Stimulated activated memory B cell treated with anti-CD40 and anti-IgM and Interleukin-4, amounts not matched to agents 10 μg/mL and 1 μg/mL and 100 μg/mL, for 72 hours (primary cell): Measurements from ENCODE around the gene RNF182.

ENCODE experiments used
- ATAC-seq: fragments of 150-1000 bp; cut with Tn5 transposase; 2 replicates; pipeline ENCODE4 v1.10.0; 2021
- H3K27ac Mint-ChIP-seq: one replicate; pipeline ENCODE4 v1.8.0; 2022; ENCODE audit warnings: mild to moderate bottlenecking, mixed read lengths
- H3K27me3 Mint-ChIP-seq: one replicate; pipeline ENCODE4 v1.8.0; 2022; ENCODE audit warnings: mixed read lengths
- H3K36me3 Mint-ChIP-seq: one replicate; pipeline ENCODE4 v1.8.0; 2022; ENCODE audit warnings: mixed read lengths
- H3K4me1 Mint-ChIP-seq: one replicate; pipeline ENCODE4 v1.8.0; 2022; ENCODE audit warnings: mixed read lengths
- H3K4me3 Mint-ChIP-seq: one replicate; pipeline ENCODE4 v1.8.0; 2022; ENCODE audit warnings: mild to moderate bottlenecking, moderate library complexity, mixed read lengths
- H3K9me3 Mint-ChIP-seq: one replicate; pipeline ENCODE4 v1.8.0; 2022; ENCODE audit warnings: mixed read lengths

Gene RNF182

DNA sequence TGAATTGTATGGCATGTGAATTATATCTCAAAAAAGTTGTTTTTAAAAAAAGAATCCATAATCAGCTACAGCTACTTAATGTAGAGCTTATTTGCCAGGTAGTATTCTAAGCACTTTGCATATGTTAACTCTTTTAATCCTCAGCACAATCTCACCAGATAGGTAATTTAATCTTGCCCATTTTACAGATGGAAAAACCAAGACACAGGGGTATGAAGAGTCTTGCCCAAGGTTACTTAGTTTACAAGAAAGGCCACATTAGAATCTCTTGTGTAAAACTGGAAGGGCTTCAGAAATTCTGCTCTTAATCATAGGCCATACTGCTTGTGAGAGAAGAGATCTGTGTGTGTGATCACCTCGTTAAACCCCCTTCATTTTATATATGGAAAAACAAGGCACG is 13.4 kb upstream of the RNF182 start:
- no peak overlapping the region for H3K4me3 Mint-ChIP-seq
- H3K27me3 Mint-ChIP-seq: no peaks in the 10 kb centered on the region
- no peaks in the 10 kb centered on the region for H3K36me3 Mint-ChIP-seq
- H3K4me1 Mint-ChIP-seq: peaks cover 3% of the 10 kb centered on the region
- ATAC-seq: no peak
- no peak overlapping the region for H3K27ac Mint-ChIP-seq
- H3K9me3 Mint-ChIP-seq: no peaks in the 10 kb centered on the region

DNA sequence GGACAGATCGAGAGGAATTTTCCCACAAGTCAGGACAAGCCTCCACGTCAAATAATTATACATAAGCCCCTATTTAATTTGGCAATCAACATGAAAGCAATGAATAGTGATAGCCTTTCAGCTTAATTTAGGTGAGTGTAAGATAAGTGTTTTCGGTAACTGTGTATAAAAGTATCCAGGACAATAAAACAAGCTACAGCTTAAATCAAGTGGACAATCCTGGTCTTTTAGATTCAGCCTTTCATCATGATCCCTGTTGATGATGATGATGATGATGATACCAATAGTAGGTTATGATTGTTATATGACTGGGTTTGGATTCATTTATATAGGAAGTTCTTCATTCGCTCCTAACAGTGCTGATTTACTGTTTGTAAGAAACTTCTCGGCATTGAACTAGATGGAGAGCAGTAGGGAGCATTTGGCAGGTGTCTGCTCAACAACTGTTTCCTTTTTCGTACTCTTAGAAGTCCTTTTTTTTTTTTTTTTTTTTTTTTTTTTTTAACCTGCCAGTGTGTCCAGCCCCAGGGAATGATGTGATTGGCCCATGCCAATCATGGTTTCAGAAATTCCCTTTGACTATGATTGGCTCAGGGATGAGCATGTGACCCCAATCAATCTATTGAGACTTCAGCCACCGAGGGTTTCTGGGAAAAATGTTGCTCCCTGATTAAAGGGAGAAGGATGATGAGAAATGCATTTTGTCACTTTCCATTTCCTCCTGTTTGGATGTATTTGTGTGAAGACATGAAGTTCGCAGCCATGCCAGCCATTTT is 11.3 kb upstream of the RNF182 start:
- Mint-ChIP-seq H3K27me3 (no peaks in the 10 kb centered on the region), H3K4me1 (peaks cover 6% of the 10 kb centered on the region), H3K36me3 (no peaks in the 10 kb centered on the region), H3K9me3 (no peaks in the 10 kb centered on the region), H3K4me3 (no peak overlapping the region), H3K27ac (no peak overlapping the region)
- ATAC-seq: no peak

DNA sequence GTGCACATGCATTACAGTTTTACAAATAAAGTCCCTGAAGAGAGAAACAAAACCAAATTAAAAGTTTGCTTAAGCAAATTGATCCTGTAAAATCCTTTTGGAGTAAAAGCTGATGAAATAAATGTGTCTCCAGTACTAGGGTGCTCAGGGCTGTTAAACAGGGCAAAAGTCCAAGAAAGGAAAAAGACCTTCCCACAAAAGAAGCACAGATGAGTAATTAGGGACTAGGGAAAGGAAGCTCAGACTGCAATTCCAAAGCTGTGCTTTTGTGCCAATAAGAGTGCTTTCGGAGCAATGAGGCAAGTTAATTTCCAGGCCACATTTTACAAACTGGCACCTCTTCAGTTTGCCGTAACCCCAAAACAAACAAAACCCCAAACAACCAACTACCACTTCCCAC is 10.4 kb upstream of the RNF182 start:
- Mint-ChIP-seq H3K27ac (no peak overlapping the region), H3K4me3 (no peak overlapping the region), H3K4me1 (peaks cover 6% of the 10 kb centered on the region), H3K27me3 (no peaks in the 10 kb centered on the region), H3K9me3 (no peaks in the 10 kb centered on the region), H3K36me3 (no peaks in the 10 kb centered on the region)
- no peak for ATAC-seq

DNA sequence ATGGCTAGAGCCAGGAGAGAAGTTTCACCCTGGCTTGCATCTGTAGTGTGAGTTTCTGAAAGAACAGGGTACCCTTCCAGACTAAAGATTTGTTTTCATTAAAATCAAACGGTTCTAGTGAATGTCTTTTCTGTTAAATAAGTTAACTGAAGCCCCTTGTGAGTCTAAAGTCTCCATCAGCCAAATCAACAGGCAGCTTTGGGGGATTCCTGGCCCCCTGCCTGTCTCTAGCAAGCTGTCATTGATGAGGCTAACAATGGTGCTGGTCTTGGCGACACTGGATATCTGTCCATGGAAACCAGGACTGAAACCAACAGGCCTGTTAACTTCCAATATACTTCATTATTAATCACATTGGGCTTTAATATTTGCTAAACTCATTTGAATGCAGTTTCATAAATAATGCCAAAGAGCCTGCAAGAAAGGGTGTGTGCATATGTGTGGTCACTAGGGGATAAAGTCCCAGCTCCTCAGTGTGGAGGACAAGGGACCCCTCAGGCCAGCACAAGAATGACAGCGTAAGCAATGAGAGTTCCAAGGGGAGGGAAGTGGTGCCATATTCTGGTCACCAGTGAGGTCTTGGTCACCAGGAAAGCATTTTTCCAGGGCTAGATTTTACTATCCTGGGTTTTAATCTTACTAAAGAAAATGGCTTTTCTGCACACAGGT is 9.1 kb upstream of the RNF182 start:
- H3K4me3 Mint-ChIP-seq: no peak overlapping the region
- no peaks in the 10 kb centered on the region for H3K27me3 Mint-ChIP-seq
- peaks cover 6% of the 10 kb centered on the region for H3K4me1 Mint-ChIP-seq
- H3K36me3 Mint-ChIP-seq: no peaks in the 10 kb centered on the region
- H3K9me3 Mint-ChIP-seq: no peaks in the 10 kb centered on the region
- H3K27ac Mint-ChIP-seq: no peak overlapping the region
- ATAC-seq: no peak

DNA sequence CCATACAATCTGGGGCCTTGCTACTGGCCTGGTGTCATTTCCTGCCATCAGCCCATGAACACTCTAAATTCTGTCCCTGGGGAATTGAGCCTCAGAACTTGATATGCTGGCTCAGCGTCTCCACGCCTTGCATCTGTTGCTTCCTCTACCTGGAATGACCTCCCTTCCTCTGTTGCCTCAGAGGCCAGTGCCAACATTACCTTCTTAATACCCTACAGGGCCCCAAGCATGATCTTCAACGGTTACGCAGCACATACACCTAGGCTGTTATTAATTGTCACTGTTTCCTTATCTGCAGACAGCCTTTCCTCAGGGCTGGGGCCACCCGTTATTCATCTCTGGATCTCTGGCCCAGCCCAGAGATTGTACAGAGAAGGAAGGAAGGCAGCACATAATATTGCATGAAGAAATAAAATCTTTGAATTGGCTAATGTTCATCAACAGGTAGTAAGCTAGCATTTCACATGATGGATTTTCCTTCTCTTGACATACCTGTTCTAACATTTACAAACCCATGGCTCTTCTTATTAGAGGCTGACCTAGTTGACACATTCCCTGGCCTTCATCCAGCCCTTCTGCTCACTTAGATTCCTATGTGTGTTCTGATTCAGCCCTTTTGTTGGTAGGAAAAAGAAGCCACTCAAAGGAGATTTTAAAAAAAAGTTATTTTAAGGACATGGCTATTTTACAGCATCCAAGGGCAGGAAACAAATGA is 8.4 kb upstream of the RNF182 start:
- Mint-ChIP-seq H3K4me3 (no peak overlapping the region), H3K27me3 (no peaks in the 10 kb centered on the region), H3K4me1 (peaks cover 6% of the 10 kb centered on the region), H3K36me3 (no peaks in the 10 kb centered on the region), H3K27ac (no peak overlapping the region), H3K9me3 (no peaks in the 10 kb centered on the region)
- ATAC-seq: no peak

DNA sequence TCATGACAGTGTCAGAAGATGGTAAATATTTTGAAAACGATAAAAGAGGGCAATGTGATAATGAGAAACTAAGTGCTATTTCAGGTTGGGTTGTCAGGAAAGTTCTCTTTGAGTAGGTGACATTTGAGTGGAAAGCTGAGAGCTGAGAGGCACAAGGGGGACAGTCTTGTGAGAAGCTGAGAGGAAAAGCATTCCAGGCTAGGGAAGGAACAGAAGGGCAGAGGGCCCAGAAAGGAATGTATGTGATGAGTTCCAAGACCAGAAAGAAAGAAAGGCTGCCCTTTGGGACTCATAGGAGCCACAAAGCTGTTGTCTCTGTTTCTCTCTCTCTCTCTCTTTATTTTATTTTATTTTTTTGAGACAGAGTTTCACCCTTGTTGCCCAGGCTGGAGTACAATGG is 7.6 kb upstream of the RNF182 start:
- Mint-ChIP-seq H3K4me3 (no peak overlapping the region), H3K36me3 (no peaks in the 10 kb centered on the region), H3K27ac (no peak overlapping the region), H3K9me3 (no peaks in the 10 kb centered on the region), H3K27me3 (no peaks in the 10 kb centered on the region), H3K4me1 (peaks cover 6% of the 10 kb centered on the region)
- ATAC-seq: no peak

DNA sequence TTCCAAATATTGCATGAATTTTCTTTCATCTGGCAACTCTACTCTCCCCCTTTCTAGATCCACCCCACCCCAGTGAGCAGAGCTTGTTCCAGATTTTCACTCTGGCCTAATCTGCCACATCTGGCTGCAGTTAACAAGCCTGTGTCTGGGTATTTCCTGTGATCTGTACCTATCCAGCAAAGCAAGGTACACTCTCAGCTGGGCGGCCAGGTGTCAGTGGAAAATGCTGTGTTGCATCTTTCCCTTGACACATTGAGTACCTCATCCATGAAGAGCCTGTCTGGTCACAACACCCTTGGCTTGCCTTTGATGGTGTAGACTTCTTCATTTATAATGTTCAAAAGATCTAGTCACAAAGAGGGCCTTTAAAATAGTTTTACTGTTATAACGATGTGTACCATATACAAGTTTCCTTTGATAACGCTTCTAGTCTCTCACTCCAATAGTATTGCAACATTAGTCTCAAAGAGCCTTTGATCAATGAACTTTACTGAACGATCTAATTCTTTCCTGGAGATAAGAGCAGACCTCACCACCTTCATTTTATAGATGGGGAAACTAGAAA is 6.0 kb upstream of the RNF182 start:
- Mint-ChIP-seq H3K36me3 (no peaks in the 10 kb centered on the region), H3K4me3 (no peak overlapping the region), H3K9me3 (no peaks in the 10 kb centered on the region), H3K27me3 (peaks cover 2% of the 10 kb centered on the region), H3K4me1 (peaks cover 6% of the 10 kb centered on the region), H3K27ac (no peak overlapping the region)
- no peak for ATAC-seq

DNA sequence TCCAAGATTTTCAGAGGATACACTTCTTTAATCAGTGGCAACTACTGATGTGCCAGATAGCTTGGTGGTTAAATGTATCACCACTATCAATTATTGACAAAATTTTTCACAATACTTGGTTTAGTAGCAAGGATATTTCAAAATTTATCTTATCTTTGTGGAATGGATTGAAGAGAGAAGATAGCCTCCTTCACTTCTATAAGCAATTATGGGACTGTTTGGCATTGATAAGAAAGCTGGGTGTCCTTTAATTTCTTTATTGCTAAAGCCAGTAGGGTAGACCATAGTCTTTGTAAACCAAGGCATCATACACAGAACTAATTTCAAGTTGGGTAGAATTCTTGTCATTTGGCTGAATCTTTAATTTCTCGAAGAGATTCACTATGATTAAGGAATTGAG is 4.9 kb upstream of the RNF182 start:
- H3K9me3 Mint-ChIP-seq: no peaks in the 10 kb centered on the region
- ATAC-seq: no peak
- no peak overlapping the region for H3K4me3 Mint-ChIP-seq
- H3K27ac Mint-ChIP-seq: no peak overlapping the region
- H3K36me3 Mint-ChIP-seq: no peaks in the 10 kb centered on the region
- peaks cover 16% of the 10 kb centered on the region for H3K4me1 Mint-ChIP-seq
- H3K27me3 Mint-ChIP-seq: peaks cover 13% of the 10 kb centered on the region

DNA sequence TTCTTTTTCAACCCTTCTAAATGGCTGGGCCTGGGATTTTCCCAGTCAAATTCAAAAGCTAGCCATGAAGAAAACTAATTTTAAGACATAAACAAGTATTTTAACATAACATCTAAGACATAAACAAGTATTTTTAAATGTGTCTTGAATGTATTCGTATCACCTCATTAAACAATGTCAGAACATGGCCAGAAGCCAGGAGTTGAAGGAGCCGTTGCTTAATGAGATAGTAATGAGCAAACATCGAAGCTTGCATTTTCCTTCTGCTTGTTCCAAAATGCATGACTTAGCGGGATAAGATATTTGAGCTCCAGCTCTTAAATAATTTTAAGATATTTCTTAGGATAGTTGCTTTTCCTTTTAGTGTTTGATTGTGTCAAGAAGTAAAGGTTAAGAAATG is 4.2 kb upstream of the RNF182 start:
- no peak for ATAC-seq
- no peak overlapping the region for H3K4me3 Mint-ChIP-seq

DNA sequence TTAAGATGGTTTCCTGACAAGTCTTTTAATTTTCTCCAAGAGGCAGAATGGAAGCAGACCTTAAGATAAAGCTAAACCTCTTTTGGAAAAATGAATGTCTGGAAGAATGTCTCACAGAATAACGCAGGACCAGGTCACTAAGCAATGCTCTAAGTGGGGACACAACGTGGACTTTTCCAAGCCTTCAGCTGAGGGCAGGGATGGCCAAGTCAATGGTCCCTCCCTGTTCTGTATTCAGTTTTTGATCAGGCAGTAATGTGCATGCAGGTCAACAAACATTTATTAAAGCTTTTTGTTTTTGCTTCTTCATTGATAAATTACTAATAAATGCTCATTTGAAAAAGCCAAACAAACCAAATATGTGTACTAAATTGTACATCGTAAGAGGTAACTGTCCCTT is 2.0 kb upstream of the RNF182 start:
- Mint-ChIP-seq H3K4me3 (no peak overlapping the region), H3K9me3 (no peaks in the 10 kb centered on the region), H3K4me1 (peaks cover 17% of the 10 kb centered on the region), H3K36me3 (no peaks in the 10 kb centered on the region), H3K27me3 (peaks cover 38% of the 10 kb centered on the region), H3K27ac (no peak overlapping the region)
- ATAC-seq: no peak

More for the DNA sequence above, 4.2 kb upstream of the RNF182 start:
- Mint-ChIP-seq H3K27ac (no peak overlapping the region), H3K9me3 (no peaks in the 10 kb centered on the region), H3K27me3 (peaks cover 17% of the 10 kb centered on the region), H3K36me3 (no peaks in the 10 kb centered on the region), H3K4me1 (peaks cover 19% of the 10 kb centered on the region)

DNA sequence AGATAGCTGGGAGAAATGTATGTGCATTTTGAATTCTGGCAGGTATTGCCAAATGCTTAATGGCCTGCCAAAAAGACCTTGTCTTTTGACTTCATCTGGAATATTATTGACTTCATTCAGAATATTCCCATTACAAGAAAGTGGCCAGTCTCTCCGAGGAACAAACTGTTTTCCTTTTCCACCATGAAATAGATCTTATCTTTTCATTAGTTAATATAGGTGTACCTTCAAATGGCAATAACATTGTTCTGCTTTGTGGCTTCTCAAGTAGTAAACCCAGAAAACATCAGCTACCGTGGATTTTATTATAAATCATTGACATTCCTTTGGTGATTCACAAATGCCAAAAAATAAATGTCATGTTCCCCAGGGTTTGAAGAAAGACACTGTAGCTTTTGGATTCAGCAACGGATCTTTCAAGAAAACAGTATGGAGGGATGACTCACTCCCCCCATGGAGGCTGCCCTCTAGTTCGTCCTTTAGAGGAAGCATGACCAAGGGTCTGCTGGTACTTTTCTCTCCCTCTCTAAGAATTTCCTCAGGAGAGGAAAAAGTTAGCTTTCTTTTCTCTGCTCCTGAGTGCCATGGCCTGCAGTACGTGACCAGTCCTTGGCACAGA is 1.1 kb upstream of the RNF182 start:
- ATAC-seq: no peak
- Mint-ChIP-seq H3K27ac (peak overlapping the region; percentile 42), H3K9me3 (no peaks in the 10 kb centered on the region), H3K4me3 (peak overlapping the region; percentile 82), H3K27me3 (peaks cover 47% of the 10 kb centered on the region), H3K36me3 (no peaks in the 10 kb centered on the region), H3K4me1 (peaks cover 17% of the 10 kb centered on the region)

DNA sequence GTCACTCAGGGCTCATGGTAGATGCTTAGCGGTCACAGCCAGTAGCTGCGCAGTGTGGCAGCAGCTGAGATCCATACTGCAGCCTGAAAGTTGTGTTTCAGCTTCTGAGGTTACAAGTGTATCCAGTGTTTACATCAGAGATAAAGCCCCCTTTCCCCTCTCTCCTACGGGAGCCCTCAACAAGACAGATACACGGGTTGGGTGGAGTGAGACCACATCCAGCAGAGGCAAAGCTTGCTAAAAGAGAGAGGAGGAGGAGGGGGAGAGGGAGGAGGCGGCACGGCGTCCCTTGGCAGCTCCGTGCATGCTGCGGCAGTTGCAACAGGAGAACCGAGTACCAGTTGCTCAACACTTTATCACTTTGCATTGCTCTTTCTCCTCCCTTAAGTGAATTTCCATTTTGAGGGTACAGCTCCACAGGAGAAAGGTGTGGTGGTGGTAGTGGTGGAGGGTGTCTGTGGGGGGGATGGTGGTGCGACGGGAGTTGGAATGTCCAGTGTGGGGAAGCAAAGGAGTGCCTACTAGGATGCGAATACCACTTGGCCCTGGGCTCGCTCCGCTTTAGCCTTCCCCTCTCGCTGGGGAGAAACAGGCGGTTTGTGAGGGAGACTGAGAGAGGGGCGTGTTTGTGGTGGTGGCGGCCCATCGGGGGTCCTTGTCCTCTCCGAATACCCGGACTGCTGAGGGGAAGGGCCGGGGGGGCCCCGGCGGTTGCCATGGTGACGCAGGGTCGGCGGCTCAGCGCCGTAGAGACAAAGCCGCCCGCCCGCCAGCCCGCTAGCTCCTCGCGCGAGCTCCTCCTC is 405 bp upstream of the RNF182 start:
- H3K36me3 Mint-ChIP-seq: no peaks in the 10 kb centered on the region
- H3K27me3 Mint-ChIP-seq: peaks cover 54% of the 10 kb centered on the region
- peak overlapping the region; percentile 42 for H3K27ac Mint-ChIP-seq
- peaks cover 17% of the 10 kb centered on the region for H3K4me1 Mint-ChIP-seq
- H3K4me3 Mint-ChIP-seq: peak overlapping the region; percentile 82
- peak; percentile 41 for ATAC-seq
- H3K9me3 Mint-ChIP-seq: no peaks in the 10 kb centered on the region

DNA sequence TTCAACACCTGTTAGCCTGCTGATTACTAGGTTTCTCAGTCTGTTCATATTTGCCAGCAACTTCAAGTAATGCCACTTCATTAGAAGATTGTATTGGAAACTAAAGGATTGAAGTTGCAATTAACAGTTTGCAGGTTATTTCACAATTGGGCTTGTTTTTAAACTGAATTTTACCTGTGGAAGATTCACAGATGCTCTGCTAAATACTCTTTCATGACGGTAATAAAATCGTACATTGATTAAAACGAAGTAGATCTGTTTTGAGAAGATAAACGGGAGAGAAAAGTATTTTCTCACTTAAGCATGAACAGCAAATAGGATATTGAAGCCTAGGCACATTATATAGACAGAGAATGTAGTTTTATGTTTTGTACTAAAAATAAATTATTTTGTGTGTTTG is 1.6 kb downstream of the RNF182 start:
- Mint-ChIP-seq H3K27ac (no peak overlapping the region), H3K9me3 (no peaks in the 10 kb centered on the region), H3K4me1 (peaks cover 17% of the 10 kb centered on the region), H3K4me3 (no peak overlapping the region), H3K27me3 (peaks cover 74% of the 10 kb centered on the region), H3K36me3 (no peaks in the 10 kb centered on the region)
- ATAC-seq: no peak

DNA sequence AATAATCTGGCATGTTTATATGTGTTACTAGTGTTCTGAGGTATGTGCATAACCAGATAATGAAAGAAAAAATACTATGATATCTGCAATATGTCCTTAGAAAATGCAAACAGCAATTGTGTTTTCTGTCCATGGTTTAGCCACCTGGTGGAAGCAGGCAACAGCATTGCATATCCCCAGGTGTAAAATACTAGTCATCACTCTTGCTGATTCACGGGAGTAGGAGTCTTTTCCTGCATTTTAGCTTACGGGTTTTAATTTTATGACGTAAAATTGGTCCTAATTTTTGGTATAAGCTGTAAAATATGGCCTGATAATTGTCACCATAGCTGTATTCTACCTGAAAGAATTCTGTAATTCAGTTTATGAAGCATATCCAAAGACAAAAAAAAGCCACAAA is 2.5 kb downstream of the RNF182 start:
- no peak overlapping the region for H3K27ac Mint-ChIP-seq
- no peaks in the 10 kb centered on the region for H3K9me3 Mint-ChIP-seq
- no peaks in the 10 kb centered on the region for H3K36me3 Mint-ChIP-seq
- no peak for ATAC-seq
- H3K27me3 Mint-ChIP-seq: peaks cover 80% of the 10 kb centered on the region
- peaks cover 17% of the 10 kb centered on the region for H3K4me1 Mint-ChIP-seq
- no peak overlapping the region for H3K4me3 Mint-ChIP-seq
